Stimulated activated CD4-positive, alpha-beta T cell treated with anti-CD3 and anti-CD28 coated beads, Interleukin-2, amount 100 ng/mL, for 24 hours (primary cell): ENCODE results near the gene FRMD1.

Experiments
- DNase-seq, 2 donors: peaks; one replicate each; pipeline ENCODE4 v3.0.0-alpha.2; 2020

The FRMD1 gene

GRCh38 chr6:168110437-168110836, 31.4 kb upstream of the FRMD1 start:
- DNase-seq, result no peak

GRCh38 chr6:168109171-168109570, 30.2 kb upstream of the FRMD1 start:
- DNase-seq, result no peak

GRCh38 chr6:168107191-168107983, 28.4 kb upstream of the FRMD1 start:
- DNase-seq, result no peak

- no peak for DNase-seq
Observed at GRCh38 chr6:168106633-168107005, 27.6 kb upstream of the FRMD1 start.

GRCh38 chr6:168105813-168106632, 27.0 kb upstream of the FRMD1 start:
- no peak for DNase-seq

- DNase-seq, result no peak
Observed at GRCh38 chr6:168104636-168105035, 25.6 kb upstream of the FRMD1 start.

GRCh38 chr6:168103050-168103830, 24.2 kb upstream of the FRMD1 start:
- DNase-seq, result no peak

- DNase-seq, result no peak
Observed at GRCh38 chr6:168102315-168102985, 23.4 kb upstream of the FRMD1 start.

- DNase-seq, result no peak
Observed at GRCh38 chr6:168101590-168102314, 22.7 kb upstream of the FRMD1 start.

- DNase-seq, result no peak
Observed at GRCh38 chr6:168100803-168101589, 22.0 kb upstream of the FRMD1 start.

- no peak for DNase-seq
Observed at GRCh38 chr6:168100011-168100802, 21.2 kb upstream of the FRMD1 start.

- no peak for DNase-seq
Observed at GRCh38 chr6:168099201-168100010, 20.4 kb upstream of the FRMD1 start.

- DNase-seq, result no peak
Observed at GRCh38 chr6:168098431-168098861, 19.4 kb upstream of the FRMD1 start.

- DNase-seq, result no peak
Observed at GRCh38 chr6:168097621-168098430, 18.8 kb upstream of the FRMD1 start.

GRCh38 chr6:168097221-168097620, 18.2 kb upstream of the FRMD1 start:
- no peak for DNase-seq

GRCh38 chr6:168096271-168096764, 17.3 kb upstream of the FRMD1 start:
- no peak for DNase-seq

GRCh38 chr6:168095716-168096250, 16.8 kb upstream of the FRMD1 start:
- no peak for DNase-seq

GRCh38 chr6:168095171-168095691, 16.2 kb upstream of the FRMD1 start:
- DNase-seq, result no peak
